ENCODE data around the gene PRODH2. TPM values are rescaled to one million over a fixed set of nuclear protein-coding genes. Genes with fewer than 3 reads are reported as not detected.

PRODH2 gene
- total RNA-seq, 1 donor from 2014 or later = not detected

DNA sequence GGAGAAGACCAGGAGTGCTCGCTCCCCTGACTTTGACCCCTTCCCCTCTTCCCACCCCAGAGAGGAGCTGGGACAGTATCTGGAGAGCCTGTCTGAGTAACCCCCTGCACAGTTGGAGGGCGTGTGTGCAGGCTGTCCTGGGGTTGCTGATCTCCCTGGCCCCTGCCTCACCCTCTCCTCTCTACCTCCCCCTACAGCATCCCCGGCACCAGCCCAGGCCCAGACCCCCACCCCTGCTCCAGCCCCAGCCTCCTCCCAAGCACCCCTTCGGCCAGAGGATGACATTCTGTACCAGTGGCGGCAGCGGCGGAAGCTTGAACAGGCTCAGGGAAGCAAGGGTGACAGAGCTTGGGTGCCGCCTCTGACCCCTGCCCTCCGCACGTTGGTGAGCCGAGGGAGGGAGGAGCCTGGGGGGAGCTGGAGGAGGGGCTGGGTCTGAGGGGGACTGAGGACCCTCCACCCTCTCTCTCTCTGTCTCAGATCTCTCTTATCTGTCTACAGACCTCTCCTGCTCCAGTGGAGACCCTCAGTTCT, 46.0 kb downstream of the PRODH2 start:
- FAIRE-seq (no peak), DNase-seq (ENCODE audit: low spot score in 2 of 2) (no peak)

DNA sequence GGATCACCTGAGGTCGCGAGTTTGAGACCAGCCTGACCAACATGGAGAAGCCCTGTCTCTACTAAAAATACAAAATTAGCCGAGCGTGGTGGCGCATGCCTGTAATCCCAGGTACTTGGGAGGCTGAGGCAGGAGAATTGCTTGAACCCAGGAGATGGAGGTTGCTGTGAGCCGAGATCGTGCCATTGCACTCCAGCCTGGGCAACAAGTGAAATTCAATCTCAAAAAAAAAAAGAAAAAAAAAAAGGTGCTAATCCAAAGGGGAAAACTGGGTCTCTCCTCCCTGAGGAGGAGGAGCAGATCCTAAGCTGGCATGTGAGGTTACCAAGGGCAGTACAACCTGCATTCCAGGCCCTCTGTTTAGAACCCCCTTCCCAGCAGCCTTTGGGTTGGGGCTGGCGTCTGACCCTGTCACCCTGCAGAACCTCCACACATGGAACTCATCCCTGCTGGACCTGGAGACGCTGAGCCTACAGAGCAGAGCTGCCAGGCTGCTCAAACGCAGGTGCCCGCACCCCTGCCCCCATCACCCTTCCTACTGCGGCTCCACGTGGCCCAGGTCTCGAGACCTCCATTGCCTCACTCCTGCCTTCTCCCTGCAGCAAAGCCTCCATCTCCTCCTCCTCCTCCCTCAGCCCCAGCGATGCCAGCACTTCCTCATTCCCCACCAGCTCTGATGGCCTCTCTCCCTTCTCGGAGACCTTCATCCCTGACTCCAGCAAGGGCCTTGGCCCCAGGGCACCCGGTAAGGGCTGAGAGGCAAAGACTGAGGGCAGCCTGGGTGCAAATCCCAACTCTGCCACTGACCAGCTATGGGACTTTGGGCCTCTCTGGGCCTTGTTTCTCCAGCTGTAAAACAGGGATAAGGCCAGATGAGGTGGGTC, 48.0 kb downstream of the PRODH2 start:
- FAIRE-seq (no peak), DNase-seq (ENCODE audit: low spot score in 2 of 2) (no peak)

GRCh38 chr19:35760711-35761349, 51.8 kb downstream of the PRODH2 start:
- FAIRE-seq = no peak
- no peak for DNase-seq (ENCODE audit: low spot score in 2 of 2)

GRCh38 chr19:35759697-35760096, 52.9 kb downstream of the PRODH2 start:
- DNase-seq (ENCODE audit: low spot score in 2 of 2) (no peak), FAIRE-seq (no peak)

GRCh38 chr19:35757749-35758608, 54.7 kb downstream of the PRODH2 start, which contains the start of gene PROSER3:
Gene PROSER3 (plus strand): TSS chr19:35758176. CDS start chr19:35758216, 40 bp downstream.
- DNase-seq (ENCODE audit: low spot score in 2 of 2) (peak; percentile 93 to 96), FAIRE-seq (peak; percentile 98)

- FAIRE-seq = no peak
Observed at GRCh38 chr19:35757231-35757748, 55.4 kb downstream of the PRODH2 start.

GRCh38 chr19:35756377-35757230, 56.0 kb downstream of the PRODH2 start, which contains the start of gene HSPB6:
Gene HSPB6 (minus strand): TSS chr19:35757029. CDS start chr19:35757008, 21 bp downstream.
- FAIRE-seq (no peak), DNase-seq (ENCODE audit: low spot score in 2 of 2) (peak in 1 of 2 donors; percentile 24)

More at GRCh38 chr19:35757231-35757748, 55.4 kb downstream of the PRODH2 start:
- DNase-seq (ENCODE audit: low spot score in 2 of 2) = peak in 1 of 2 donors; percentile 29

DNA sequence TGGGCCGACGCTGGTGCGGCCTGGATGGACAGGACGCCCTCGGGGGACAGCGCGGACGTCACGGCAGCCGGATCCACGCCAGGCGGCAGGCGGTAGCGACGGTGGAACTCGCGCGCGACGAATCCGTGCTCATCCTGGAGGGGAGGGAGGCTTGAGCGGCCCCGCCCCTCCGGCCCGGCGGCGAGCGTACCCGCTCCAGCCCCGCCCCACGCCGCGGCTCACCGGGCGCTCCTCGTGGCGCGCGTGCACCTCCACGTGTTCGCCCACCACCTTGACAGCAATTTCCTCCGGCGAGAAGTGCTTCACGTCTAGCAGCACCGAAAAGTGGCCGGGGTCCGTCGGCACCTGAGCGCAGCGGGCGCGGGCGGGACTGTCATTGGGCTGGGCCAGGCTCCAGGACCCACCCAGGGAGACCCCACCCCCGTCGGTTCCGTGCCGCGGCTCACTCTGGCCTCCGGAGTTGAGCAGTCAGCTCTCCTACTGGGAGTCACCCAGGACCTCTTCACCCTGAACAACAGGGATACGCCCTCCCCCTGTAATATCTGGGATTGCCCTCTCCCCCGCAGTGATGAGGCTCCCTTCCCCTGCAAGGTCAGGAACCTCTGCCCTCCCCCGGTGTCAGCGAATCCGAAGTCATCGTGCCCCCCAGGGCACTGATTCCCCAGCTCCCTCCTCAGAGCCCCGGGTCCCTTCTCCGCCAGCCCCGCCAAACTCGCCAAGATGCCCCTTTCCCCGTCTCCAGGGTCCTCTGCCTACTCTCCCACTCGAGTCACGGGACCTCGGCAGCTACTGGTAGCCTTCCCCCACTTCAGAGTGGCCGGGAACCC, 56.9 kb downstream of the PRODH2 start:
- no peak for FAIRE-seq
- peak in 1 of 2 donors; percentile 30 for DNase-seq (ENCODE audit: low spot score in 2 of 2)

DNA sequence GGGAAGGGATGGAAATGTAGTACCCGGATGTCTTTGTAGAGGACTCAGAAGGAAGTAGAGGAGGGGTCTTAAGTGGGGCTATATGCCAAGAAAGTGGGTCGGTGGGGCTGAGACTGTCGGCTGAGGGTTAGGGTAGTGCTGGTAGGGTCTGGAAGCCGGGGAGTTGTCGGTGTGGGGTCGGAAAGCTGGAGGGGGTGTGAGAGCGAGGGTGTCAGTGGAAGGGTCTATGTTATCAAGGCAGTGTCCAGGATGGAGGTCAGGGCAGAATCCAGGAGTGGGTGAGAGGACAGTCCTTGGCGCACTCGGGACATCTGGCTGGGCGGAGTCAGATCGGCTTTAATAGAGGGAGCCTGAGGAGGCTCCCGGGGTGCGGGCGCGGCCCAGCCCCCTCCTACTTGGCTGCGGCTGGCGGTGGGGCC, 57.5 kb downstream of the PRODH2 start:
- no peak for DNase-seq (ENCODE audit: low spot score in 2 of 2)
- no peak for FAIRE-seq

DNA sequence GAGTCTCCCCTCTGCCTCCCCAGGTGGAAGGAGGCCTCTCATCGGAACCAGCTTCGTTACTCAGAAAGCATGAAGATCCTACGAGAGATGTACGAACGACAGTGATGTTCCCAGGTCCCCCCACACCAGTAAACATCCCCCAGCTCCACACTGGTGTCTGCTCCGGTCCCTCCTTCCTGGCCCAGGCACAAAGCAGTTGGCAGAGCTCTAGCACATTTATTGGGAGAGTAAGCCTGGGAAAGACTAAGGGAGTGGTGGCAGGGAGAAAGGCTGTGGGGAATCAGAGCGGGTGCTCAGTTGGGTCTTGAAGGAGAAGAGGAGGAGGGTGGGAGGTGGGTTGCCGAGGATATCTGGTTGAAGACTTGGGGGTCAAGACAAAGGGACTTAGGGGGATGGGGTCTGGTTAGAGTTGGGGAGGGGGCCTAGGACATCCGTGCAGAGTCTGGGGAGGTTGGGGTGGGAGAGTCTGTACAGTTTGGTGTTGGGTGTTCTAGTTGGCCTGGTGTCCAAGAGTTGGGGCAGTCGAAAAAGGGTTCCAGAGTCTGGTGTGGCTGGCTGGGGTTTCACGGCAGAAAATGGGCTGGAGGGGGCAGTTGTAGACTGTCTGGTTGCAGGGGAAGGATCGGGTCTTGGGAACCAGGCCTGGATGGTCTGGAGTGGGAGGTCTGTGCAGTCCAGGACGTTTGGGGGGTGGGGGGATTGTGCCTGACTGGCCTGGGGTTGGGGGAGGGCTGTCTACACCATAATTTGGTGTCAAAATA, 58.1 kb downstream of the PRODH2 start:
- DNase-seq (ENCODE audit: low spot score in 2 of 2) (no peak), FAIRE-seq (no peak)

DNA sequence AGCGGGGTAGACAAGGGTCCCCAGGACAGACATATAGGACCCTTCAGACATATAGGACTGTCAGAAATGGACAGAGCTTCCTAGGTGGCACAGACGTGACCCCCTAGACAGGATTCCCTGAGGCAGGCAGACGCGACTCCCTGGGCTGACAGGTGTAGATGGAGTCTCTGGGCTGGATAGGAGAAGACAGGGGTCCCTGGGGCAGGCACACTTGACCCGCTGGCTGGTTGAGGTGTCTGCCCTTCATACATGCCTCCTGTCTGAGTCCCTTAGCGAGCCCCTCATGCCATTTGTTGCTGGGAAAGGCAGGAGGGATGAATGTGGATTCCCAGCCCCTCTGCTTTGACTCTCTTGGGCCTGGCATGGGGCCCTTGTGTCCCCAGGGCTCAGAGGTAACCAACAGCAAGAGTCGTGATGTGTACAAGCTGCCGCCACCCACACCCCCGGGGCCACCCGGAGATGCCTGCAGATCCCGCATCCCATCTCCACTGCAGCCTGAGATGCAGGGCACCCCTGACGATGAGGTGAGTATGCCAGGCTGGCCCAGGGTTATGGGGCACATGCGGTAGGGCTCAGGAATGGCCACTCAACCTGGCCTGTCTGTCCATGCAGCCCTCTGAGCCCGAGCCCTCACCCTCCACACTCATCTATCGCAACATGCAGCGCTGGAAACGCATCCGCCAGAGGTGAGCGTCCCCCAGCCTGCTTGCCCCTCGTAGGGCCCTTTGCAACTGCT, 58.8 kb downstream of the PRODH2 start:
- FAIRE-seq = no peak
- DNase-seq (ENCODE audit: low spot score in 2 of 2) = no peak

DNA sequence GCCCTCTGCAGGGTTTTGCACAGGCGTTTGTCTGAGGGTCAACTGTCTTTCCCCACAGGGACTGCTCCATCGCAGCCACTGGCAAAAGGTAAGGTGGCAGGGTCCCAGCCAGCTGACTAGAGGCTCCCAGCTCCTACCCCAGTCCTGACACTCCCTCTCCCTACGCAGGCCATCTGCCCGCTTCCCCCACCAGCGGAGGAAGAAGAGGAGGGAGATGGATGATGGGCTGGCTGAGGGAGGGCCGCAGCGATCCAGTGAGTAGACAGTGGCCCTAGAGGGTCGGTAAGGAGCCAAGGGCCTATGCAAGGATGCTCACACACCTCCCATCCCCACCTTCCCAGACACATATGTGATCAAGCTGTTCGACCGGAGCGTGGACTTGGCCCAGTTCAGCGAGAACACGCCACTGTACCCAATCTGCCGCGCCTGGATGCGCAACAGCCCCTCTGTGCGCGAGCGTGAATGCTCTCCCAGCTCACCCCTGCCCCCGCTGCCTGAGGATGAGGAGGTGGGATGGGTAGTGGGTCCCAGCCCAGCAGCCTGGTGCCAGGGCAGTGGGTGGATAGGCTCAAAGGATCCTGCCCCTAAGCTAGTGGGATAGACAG, 59.8 kb downstream of the PRODH2 start:
- DNase-seq (ENCODE audit: low spot score in 2 of 2) = no peak
- no peak for FAIRE-seq

DNA sequence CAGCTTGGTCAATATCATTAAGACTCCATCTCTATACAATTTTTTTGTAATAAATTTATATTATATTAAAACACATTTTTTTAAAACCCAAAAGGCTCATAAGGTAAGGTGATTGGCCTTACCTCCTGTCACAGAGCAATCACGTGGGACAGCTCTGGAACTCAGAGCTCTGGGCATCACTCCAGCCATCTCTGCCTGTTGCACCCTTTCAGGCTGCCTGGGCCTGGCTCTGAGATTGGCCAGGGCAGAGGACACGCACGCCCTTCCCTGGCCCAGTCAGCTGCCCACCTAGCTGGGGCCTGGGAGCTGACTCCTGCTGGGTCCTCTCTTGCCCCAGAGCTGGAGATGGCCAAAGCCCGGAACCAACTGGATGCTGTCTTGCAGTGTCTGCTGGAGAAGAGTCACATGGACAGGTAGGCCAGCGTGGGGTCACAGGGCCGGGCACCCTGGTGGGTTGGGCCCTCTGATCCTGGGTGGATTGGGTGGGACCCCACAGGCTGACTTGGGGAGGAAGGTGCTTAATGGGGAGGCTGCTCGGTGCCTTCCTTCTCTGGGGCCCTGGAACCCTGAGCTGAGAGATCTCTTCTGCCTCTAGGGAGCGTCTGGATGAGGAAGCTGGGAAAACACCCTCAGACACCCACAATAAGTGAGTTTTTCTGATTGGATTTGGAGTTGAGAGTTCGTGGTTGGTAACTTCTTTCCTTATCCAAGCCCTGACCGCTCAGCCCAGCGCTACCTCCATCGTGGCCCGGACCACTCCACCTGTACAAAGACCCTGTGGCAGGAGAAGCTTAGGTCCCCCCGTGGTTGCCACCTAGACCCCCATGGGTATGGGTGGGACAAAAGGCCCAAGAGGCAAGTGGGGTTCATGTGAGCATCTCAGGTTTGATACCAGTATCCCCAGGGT, 60.6 kb downstream of the PRODH2 start:
- no peak for DNase-seq (ENCODE audit: low spot score in 2 of 2)
- FAIRE-seq = no peak

DNA sequence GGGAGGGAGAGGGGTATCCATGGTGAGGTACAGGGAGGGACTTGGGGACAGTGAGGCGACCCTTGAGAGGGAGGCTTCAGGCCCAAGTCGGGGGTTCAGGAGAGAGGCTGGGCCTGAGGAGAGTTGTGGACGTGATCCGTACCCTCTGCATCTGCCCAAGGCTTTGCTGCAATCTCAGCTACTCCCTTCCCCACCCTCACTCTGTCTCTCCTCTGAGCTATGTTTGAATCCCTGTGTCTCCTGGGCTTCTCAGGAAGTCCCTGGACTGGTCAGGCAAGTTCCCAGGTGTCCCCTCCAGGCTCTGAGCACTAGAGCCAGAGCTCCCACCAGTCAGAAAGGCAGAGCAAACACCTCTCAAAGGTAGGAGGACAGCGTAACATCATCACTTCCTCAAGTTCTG, 62.5 kb downstream of the PRODH2 start:
- FAIRE-seq = no peak

More for the DNA sequence above, 62.5 kb downstream of the PRODH2 start:
- no peak for DNase-seq (ENCODE audit: low spot score in 2 of 2)

Measured in frontal cortex (tissue), 4 donors.